AG10803 (cell line): ENCODE results near the gene POLR3H.

Experiments used
- DNase-seq: peaks from one replicate; pipeline ENCODE4 v3.0.0; 2010; ENCODE audit warnings: low read depth
- H3K4me3 ChIP-seq: 2 replicates; pipeline ENCODE4 v1.5.1; 2011; ENCODE audit warnings: mild to moderate bottlenecking, low read length, control low read depth
- TF ChIP-seq, protein P1 (sequence below): conservative IDR thresholded peaks from 2 replicates; pipeline ENCODE4 v1.5.1; 2011; ENCODE audit warnings: mild to moderate bottlenecking, low read length, control low read depth, inconsistent platforms

POLR3H gene

DNA sequence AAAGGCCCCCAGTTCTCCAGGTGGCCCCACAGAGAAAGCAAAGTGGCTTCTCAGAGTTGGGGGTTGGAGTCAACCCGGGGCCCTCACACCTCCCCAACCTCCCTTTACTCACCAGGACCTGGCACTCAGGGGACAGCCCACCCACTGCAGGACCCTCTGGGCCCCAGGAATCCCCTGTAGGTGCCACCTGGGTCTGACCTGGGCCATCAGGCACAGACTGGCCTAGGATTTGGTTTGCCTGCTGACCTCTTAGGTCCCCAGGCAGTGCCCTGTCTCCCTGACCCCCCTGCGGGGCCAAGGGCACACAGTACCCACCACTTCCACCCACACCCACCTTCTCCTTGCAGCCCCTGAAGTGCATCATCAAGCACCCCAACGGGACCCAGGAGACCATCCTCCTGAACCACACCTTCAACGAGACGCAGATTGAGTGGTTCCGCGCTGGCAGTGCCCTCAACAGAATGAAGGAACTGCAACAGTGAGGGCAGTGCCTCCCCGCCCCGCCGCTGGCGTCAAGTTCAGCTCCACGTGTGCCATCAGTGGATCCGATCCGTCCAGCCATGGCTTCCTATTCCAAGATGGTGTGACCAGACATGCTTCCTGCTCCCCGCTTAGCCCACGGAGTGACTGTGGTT, 16.0 kb downstream of the POLR3H start:
- TF ChIP-seq, protein P1, sequence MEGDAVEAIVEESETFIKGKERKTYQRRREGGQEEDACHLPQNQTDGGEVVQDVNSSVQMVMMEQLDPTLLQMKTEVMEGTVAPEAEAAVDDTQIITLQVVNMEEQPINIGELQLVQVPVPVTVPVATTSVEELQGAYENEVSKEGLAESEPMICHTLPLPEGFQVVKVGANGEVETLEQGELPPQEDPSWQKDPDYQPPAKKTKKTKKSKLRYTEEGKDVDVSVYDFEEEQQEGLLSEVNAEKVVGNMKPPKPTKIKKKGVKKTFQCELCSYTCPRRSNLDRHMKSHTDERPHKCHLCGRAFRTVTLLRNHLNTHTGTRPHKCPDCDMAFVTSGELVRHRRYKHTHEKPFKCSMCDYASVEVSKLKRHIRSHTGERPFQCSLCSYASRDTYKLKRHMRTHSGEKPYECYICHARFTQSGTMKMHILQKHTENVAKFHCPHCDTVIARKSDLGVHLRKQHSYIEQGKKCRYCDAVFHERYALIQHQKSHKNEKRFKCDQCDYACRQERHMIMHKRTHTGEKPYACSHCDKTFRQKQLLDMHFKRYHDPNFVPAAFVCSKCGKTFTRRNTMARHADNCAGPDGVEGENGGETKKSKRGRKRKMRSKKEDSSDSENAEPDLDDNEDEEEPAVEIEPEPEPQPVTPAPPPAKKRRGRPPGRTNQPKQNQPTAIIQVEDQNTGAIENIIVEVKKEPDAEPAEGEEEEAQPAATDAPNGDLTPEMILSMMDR, result no peak
- DNase-seq, result no peak
- no peak overlapping the region for H3K4me3 ChIP-seq

DNA sequence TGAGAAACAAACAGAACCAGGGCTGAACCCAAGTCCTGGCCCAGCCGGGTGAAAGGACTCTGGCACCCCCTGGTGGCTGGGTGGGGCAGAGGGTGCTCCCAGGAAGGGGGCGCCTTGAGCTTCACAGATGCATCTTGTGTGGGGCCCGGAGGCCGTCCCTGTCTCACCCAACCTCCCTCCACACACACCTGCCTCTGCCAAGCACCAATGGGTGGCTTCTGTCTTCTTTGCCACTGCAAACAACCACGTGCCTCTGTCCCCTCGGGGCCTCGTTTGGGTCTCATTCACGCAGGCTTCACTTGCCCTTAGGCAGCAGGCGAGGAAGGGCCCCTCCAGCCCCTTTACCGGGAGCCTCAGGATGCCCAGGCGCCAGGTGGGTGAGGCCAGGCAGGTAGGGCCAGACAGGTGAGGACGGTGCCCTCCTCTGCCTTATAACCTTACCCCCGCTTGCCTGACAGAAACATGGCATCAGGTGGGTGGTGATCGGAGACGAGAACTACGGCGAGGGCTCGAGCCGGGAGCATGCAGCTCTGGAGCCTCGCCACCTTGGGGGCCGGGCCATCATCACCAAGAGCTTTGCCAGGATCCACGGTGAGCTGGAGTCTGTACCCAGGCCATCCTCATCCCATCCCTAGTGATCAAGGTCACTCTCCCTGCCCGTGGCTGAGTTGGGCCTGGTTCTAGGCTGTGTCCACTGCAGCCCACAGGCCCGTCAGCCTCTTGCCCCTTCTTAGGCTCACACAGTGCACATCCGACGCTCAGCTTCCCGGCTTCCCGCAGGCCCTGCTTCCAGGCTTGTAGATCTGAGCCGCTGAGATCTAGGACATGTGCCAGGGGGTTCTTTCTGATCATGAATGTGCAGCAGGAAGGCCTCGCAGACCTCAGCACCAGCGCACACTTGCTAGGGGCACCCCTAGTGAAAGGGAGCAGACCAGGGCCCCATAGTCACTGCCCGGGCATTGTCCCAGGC, 17.2 kb downstream of the POLR3H start:
- H3K4me3 ChIP-seq, result no peak overlapping the region
- peak; percentile 37 for DNase-seq
- TF ChIP-seq, protein P1, result peak; percentile 79

DNA sequence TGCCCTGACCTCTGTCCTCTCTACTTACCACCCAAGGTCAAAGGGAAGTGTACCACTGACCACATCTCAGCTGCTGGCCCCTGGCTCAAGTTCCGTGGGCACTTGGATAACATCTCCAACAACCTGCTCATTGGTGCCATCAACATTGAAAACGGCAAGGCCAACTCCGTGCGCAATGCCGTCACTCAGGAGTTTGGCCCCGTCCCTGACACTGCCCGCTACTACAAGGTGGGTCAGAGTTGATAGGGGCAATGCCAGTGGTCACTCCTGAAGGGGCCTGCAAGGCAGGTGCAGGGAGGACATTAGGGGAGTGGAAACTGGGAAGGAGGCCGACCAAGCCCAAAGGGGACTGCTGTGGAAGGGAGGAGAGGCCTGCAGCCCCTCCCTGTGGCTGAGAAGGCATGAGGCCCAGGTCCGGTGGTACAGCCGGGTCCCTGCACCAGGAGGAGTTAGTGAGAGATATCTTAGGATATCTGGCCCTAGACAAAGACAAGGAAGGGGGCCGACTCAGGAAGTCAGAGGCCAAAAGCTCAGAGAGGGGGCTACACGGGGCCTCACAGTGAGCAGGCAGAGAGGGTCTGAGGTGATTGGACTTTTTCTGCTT, 17.9 kb downstream of the POLR3H start:
- TF ChIP-seq, protein P1, result no peak
- no peak overlapping the region for H3K4me3 ChIP-seq
- DNase-seq, result no peak

DNA sequence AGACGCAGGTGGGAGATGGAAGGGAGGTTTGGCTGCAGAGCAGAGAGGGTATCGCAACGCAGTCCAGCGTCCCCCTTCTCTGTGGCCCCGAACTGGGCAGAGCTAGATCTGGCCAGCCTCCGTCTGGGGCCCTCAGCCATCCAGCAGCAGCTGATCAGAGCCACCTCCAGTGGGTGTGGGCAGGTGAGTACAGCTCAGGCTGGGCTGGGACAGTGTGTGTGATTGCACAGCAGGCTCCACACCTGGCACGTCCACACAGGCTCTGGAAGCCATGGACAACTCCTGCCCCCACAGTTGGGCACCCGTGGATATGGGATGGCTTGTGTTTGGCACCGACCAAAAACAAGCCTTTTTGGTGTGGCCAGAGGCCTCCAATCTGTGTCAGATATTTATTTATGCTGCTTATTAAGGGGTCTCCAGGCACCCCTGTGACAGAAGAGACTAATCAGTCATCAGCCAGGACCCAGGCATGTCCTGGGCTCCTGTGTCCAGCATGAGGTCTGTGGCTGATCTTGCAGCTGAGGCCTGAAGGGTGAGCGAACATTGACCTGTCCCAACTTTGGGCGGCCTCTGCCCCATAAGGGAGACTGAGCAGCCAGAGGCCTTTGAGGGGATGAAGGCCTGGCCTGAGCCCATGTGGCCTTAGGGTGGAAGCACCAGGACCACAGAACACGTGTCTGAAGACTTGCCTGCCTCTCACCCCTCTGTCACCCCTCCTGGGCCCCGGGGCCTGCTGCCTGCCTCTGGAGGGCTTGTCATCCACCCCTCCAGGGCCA, 18.6 kb downstream of the POLR3H start:
- TF ChIP-seq, protein P1, result no peak

DNA sequence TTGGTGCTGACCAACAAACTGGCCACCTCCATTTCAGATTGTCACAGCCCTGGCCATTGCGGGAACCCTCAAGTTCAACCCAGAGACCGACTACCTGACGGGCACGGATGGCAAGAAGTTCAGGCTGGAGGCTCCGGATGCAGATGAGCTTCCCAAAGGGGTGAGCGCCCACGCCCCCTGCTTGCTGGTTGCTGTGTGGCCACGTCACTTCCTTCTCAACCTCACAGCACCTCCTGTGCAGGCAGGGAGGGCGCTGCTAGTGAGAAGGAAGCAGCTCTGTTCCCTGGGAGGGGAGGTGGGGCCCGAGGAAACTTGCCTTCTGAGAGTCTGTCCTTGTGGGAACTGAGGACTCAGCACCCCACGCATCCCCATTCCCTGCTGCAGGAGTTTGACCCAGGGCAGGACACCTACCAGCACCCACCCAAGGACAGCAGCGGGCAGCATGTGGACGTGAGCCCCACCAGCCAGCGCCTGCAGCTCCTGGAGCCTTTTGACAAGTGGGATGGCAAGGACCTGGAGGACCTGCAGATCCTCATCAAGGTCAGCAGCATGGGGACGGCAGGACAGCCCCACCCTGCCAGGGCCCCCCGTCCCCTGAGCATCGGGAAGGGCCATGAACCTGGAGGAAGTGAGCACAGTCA, 19.3 kb downstream of the POLR3H start:
- no peak for DNase-seq

More for the DNA sequence above, 18.6 kb downstream of the POLR3H start:
- H3K4me3 ChIP-seq, result no peak overlapping the region
- DNase-seq, result no peak

DNA sequence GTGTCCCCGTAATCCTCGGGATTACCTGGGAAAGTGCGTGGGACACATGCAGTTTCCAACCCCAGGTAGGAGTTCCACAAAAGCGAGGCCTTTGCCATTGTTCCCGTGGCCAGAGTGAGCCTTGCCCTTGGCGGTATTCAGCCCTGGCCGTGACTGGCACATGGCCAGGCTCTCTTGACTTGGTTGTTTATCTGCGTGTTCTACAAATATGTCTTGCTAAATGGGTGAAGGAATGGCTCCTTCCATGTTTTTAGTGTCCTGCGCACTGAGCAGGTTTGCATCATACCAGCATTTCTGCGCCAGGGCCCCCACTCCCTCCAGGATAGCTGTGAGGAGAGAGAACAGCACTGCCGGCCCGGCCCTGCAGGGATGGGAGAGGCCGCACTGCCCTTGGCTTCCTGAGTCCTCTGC, 20.0 kb downstream of the POLR3H start:
- H3K4me3 ChIP-seq, result no peak overlapping the region
- DNase-seq, result peak; percentile 21
- TF ChIP-seq, protein P1, result no peak

More for the DNA sequence above, 19.3 kb downstream of the POLR3H start:
- H3K4me3 ChIP-seq, result no peak overlapping the region
- TF ChIP-seq, protein P1, result no peak
